GM21526 (cell line): ENCODE data around the gene ADH5.
"Not testable (repeated sequence)": the region's sequence is repeated elsewhere in the genome, so short reads cannot be mapped to it uniquely, and the experiment has no call there.

Experiments used
- ATAC-seq: cut with Tn5 transposase; IDR thresholded peaks from one replicate; pipeline ENCODE4 v1.9.1; 2021; ENCODE audit warnings: moderate library complexity; ENCODE audit not compliant: unreplicated experiment, low FRiP score

The ADH5 gene

DNA sequence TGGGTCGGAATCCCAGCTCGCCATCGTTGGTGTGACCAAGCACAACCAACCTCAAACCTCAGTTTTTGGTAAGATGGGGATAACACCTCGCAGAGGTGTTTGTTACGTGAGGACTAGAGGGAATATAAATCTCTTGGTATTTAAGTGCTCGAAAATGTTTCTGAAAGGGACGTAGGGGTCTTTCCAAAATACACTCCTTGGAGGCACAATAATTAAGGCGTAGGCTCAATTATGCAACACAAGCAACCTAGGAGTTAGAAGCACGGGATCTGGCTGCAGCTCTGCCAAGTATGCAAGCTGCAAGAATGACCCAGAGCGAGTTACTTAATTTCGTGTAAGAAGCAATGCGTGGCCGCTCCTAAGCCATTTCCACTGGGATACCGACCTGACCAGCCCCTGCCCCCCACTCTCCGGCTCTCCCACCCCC, 552 bp downstream of the ADH5 start:
- ATAC-seq: peak; percentile 27

DNA sequence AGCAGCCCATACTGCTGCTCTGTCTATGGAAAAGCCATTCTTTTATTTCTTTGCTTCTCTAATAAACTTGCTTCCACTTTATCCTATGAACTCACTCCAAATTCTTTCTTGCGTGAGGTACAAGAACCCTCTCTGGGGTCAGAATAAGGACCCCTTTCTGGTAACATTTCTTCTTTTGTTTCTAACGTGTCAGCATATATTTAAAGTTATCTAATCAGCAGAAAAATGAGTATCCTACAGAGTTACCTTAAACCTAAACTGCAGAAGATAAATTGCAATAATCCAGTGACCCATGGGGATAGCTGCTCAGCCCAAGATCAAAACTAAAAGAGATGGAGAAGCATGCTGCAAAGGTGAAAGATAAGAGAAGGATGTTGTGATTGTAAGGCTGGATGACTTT, 4.0 kb downstream of the ADH5 start:
- no peak for ATAC-seq

DNA sequence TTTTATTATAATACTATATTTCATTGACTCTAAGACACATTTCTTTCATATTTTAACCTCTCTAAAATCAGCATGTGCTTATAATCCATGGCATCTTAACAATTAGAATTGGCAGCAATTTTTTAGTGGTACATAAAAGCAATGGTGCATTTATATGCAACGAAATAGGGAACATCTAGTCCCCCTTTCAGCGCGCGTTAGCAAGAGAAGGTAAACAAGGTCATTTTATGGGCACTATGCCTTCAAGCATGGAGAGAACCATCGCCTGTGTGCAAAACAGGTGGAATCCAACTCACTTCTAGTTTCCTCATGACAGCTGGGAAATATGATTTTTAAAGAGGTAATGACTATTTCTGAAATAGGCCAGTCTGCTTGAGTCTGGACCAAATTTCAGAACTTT, 6.4 kb downstream of the ADH5 start:
- ATAC-seq: no peak

DNA sequence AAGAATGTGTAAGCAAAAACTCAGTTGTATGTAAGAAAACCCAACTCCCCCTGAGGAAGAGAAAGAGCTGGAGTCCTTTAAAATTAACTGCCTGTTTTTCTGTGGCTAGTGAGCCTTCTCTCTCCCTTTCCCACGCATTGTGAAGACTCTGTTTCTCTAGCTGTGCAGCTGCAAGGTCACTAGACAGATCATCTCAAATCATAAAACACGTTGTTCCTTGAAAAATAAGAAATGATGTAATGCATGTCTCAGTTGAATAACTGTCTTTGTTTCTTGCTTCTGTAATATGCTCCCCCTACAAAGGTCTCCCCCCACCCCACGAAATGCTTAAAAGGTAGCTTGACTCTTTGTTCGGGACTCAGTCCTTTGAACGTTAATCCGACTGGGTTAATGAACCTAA, 7.7 kb downstream of the ADH5 start:
- not testable (repeated sequence) for ATAC-seq

DNA sequence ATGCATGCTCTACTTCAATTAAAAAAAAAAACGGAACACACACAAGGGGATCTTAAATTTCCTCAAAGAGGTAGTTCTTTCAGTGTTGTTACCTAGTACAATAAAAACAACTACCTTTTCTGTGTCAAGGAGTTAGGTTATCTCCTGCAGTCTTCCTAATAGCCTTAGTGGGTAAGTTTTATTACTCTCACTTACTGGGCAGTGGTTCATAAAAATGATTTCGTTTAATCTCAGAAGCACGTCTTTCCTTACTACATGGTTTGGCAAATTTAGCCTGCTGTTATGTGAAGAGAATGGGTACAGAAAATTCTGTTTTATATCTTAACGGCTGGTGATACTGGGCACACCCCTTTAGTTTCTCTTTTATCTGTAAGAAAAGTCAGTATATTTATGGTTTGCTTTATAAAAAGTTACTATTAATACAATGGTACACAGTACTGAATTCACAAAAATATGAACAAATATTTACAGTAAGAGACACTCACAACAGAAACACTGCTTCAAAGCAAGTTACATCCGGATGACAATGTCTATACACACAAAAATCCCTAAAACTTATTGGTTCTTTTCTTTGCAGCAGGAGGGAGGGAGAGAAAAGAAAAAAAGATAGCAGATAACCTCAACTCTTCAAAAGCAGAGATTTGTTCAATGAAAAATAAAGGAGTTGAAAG, 8.8 kb downstream of the ADH5 start:
- no peak for ATAC-seq

DNA sequence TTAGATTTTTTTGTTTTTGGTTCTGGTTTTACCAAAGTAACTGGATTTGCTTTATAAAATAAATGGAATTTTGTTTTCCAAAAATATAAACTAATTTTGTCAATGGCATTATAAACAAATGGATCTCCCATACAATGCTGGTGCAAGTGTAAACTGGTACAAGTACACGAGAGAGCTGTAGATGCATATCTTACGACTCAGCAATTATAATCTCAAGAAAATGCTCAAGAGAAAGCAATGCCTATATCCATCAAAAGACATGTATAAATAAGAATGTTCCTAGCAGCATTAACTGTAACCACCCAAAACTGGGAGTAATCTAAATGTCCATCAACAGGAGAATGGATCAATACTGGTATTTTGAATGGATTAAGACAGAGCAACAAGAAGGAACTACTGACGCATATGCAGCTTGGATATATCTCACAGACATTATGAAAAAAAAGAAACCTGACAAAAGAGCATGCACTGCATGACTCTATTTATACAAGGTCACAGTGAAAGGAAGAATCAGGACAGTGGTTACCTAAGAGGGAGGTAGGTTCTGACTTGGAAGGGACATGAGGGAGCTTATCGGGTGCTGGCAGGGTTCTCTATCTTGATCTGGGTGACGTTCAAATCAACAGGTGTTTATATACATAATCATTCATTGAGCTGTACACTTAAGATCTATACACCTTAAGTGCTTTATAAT, 9.5 kb downstream of the ADH5 start:
- no peak for ATAC-seq

DNA sequence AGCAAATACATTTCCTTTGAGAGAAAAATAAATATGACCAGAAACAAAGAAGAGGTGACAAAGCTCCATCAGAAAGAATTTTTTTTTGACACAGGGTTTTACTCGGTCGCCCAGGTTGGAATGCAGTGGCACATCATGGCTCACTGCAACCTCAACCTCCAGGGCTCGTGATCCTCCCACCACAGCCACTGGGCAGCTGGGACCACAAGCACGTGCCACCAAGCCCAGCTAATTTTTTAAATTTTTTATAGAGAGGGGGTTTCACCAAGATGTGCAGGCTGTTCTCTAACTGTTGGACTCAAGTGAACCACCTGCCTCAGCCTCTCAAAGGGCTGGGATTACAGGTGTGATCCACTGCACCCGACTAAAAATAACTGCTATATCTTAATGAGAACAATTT, 10.3 kb downstream of the ADH5 start:
- ATAC-seq: no peak

DNA sequence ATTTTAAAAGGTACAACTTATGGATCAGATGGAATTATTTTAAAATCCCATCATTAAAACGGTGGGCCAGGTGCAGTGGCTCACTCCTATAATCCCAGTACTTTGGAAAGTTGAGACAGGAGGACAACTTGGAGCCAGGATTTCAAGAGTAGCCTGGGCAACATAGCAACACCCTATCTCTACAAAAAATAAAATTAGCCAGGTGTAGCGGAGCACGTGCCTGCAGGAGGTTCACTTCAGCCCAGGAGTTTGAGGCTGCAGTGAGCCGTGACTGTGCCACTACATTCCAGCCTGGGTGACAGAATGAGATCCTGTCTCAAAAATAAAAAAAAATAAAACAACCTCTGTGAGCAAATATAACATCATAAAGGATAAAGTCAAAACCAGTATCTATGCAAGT, 11.4 kb downstream of the ADH5 start:
- no peak for ATAC-seq

DNA sequence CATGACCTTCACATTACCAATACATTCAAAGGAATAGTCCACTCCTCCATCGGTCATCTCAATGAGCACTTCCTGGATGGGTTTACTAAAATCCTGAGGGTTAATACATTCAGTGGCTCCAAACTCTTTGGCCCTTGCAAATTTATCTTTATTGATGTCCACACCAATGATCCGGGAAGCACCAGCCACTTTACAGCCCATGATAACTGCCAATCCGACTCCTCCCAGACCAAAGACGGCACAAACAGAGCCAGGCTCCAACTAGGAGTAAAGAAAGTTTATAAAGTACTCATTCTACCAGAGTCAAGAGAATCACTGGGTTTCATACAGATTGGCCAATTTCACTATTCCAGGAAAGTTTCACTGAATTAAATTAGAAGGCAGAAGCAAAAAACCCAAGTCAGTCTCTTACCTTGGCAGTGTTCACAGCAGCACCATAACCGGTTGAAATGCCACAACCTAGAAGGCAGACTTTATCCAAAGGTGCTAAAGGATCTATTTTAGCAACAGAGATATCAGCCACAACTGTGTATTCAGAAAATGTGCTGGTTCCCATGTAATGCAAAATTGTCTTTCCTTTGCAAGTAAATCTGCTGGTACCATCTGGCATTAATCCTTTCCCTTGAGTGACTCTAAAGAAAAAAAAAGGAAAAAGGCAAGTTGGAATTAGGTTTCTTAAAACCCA, 12.2 kb downstream of the ADH5 start:
- ATAC-seq: no peak

DNA sequence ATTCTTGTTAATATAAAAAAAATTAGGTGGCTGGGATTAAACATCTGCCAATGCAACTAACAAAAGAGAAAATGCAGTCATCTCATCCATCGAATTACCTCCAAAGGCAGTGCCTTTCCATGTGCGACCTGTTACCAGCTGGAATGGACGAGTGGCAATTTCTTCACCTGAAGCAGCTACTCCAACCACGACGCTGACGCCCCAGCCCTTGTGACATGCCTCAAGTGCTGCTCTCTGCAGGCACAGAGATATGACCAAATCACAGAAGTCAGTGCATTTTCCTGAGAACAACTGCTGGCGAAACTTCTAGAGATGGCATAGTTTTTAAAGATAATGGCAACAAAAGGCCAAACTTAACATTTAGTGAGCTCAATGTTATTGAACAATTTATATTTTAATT, 13.8 kb downstream of the ADH5 start:
- ATAC-seq: no peak

DNA sequence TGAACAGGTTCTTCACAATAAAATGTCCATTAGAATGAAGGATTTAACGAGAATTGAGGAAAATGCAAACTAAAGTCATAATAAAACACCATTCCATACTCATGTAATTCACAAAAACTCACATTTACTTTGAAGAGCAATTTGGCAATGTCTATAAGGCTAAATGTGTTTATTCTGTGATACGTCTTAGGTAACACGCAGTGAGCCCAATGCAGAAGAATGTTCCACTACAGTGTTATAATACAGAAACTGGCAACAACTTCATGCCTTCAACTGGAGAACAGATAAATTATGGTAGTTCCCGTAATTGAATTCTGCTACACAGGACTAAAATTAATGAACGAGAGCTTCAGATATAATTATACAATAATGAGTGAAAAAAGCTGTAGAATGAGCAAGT, 17.4 kb downstream of the ADH5 start:
- ATAC-seq: no peak

DNA sequence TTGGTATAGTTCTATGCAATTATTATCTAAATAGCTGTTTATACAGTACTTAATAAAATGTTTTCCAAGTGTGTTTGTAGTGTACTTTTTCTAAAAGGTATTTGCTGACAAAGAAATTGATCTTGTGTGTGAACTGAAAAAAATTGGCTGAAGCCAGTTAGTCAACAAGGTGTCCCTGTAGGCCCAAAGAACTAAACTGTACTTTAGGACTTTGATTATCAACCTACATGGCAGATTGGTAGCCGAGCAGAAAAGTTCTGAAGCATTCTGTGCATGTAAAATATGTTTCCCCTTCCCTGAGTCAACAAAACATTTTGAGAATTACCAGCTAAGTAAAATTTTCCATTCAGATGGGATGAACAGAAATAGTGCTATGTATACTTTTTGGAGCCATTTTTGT, 21.0 kb downstream of the ADH5 start:
- ATAC-seq: no peak

DNA sequence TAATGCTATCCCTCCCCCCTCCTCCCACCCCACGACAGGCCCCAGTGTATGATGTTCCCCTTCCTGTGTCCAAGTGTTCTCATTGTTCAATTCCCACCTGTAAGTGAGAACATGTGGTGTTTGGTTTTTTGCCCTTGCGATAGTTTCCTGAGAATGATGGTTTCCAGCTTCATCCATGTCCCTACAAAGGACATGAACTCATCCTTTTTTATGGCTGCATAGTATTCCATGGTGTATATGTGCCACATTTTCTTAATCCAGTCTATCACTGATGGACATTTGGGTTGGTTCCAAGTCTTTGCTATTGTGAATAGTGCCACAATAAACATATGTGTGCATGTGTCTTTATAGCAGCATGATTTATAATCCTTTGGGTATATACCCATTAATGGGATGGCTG, 23.1 kb downstream of the ADH5 start:
- ATAC-seq: not testable (repeated sequence)

DNA sequence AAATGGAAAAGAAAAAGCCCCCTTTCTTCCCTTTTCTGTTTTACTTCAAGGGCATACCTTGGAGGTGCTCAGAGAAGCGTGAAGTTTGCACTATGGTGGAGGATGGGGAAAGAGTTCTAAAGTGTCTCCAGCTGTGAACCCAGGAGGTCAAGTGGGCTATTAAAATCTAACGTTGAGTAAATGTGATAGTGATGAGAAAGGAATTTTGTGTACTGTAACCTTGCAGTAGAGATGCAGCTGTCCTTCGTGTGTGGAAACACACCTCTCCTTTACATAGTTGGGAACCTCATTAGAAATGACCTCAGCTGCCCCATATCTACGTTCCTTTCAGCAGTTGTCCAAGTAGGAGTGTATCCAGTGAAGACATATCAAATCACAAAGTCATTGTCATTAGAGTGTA, 26.5 kb downstream of the ADH5 start:
- no peak for ATAC-seq

DNA sequence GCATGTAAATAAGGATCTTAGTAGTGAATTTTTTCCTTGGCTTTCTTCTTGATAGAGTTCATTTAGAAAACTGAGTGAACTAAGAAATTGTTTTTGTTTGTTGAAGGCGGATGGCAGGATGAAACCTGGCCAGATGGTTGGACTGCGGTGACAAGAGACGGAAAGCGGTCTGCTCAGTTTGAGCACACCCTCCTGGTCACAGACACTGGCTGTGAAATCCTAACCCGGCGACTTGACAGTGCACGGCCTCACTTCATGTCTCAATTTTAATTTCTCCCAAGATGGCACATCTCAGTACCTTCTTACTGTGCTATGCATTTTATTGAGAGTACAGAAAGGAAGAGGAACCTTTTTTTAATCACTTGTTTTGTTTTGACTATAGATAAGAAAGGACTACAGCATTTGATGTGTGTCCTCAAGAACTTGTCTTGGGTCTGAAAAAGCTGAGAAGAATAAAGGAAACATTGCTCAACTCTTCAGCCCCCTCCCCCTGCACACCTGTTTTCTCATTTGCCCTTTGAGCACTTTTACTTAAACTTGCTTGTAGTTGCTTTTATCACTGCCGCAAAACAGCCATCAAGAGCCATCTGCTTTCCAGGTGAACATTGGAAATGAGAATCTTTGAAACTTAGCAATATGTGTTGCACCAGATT, 27.4 kb downstream of the ADH5 start:
- no peak for ATAC-seq

DNA sequence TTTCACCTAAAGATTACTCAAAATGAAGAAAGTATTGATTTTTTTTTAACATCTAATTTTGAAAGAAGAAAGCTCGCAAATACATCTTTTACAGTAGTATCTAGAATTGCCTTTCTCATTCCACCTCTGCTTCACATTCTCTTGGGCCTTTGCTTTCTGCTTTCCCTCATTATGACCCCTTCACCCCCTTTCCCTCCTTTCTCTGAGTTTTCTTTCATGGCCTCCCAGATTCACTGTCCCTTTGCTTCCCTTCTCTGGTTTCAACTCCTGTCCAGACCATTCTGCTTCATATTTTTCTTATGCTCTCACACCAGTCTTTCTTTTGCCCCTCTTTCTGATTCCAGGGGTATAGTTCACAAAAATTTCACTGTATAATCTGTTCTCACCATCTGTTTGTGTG, 29.0 kb downstream of the ADH5 start:
- ATAC-seq: no peak

DNA sequence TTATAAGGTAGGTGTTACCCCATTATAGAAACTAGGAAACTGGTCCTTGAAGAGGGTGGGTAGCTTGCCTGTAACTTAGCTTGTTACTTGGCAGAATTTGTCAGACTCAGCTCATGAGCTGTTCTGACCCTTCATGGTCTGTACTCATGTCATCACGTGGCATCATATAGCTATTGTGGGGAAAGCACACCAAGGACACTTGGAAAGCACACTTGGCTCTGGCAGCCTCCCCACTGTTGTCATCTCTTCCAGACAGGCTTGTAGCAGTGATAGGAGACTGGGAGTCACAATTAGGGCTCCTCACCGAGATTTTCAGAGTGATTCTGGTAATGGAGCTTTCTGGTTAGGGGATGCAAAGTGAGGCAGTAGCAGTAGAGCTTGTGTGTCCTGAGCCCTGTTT, 30.4 kb downstream of the ADH5 start:
- ATAC-seq: no peak

DNA sequence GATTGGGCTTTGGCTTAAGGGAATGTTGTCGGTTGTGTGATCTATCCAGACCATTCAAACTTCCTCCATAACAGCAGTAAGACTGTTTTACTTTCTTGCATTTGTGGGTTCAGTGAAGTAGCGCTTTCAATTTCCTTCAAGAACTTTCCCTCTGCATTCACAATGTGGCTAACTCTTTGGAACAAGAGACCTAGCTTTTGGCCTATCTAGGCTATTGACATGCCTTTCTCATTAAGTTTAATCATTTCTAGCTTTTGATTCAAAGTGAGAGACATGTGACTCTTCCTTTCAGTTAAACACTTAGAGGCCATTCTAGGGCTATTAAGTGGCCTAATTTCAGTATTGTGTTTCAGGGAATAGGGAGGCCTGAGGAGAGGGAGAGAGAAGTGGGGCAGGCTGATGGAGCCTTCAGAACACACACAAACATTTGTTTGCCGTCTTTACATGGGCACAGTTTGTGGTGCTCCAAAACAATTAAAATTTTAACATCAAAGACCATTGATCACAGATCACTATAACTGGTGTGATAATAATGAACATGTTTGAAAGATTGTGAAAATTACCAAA, 34.1 kb downstream of the ADH5 start:
- no peak for ATAC-seq

DNA sequence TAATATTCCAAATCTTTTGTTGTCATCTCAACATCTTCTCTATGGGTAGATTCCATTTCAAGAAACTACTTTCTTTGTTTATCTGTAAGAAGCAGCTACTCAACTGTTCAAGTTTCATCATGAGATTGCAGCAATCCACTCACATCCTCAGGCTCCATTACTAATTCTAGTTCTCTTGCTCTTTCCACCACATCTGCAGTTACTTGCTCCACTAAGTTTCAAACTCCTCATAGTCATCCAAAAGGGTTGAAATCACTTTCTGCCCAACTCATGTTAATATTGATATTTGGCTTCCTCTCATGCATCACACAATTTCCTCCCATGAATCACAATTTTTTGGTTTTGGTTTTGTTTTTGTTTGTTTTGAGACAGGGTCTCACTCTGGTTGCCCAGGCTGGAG, 35.7 kb downstream of the ADH5 start:
- no peak for ATAC-seq

DNA sequence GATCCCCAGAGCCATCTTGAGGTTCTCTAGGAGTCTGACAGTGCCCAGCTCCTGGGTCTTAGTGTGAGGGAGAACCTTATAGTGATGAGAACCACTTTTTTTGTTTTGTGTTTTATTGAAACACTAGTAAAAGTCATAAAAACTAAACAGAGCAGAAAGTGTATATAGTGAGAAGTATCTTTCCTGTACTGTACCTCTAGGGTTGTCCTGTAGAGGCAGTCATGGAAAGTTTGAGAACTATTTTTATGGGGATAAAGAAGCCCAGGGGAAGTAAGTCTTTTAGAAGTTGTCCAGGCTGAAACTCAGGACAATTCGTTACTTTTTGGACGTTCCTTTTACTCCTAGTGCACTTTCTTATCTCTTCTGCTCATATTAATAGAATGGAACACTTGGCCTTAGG, 40.9 kb downstream of the ADH5 start:
- ATAC-seq: no peak

DNA sequence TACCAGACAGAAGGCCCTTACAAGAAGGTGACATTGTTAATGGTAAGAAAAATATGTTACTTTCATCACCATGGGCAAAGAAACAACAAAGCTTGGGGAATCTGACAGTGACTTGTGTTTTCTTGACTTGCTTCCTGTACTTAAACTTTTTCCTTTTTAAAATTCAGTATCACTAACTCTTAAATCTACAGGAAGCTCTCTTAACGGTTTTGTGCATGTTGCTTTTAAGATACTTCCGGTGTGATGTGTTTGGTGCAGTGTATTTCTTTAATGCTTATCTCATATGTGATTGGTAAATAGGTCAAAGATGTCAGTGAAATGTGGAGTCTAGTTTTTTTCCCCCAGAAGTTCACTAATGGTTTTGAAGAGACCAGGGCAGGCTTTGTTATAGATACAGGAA, 45.2 kb downstream of the ADH5 start:
- ATAC-seq: no peak
